ENCODE results near the gene SERAC1.
"Not testable (repeated sequence)": the region's sequence is repeated elsewhere in the genome, so short reads cannot be mapped to it uniquely, and the experiment has no call there.

The SERAC1 gene

GRCh38 chr6:158174024-158174423, 6.0 kb upstream of the SERAC1 start:
- DNase-seq, result no peak

GRCh38 chr6:158172001-158172400, 3.9 kb upstream of the SERAC1 start:
- DNase-seq, result no peak

- no peak for DNase-seq
Measured at GRCh38 chr6:158170656-158171081, 2.6 kb upstream of the SERAC1 start.

DNA sequence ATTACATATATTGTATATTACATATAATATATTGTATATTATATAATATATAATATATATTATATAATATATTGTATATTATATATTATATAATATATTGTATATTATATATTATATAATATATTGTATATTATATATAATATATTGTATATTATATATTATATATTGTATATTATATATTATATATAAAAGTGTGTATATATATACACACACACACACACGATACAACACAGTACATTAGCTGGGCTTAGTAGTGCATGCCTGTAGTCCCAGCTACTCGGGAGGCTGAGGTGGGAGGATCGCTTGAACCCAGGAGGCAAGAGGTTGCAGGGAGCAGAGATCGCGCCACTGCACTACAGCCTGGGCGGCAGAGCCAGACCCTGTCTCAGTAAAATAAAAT, 1.6 kb upstream of the SERAC1 start:
- not testable (repeated sequence) for DNase-seq

DNA sequence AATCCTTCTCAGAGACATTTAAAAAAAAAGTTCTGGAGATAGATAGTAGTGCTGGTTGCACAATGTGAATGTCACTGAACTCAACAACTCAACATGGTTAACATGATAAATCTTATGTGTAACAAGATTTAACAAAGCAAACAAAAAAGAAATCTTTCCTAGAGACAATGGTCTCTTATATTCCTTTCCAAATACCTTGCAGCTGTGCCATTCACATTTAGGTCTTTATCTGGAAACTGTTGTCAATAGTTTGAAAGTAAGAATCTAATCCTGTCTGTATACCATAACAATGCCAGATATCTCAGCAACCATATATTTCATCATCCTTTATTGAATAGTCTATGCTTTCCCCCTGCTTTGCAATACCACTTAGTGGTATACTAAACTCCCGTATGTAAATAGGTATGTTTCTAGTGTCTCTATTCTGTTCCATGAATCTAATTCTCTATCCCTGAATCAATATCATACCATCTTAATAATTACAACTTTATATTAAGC, 2.1 kb downstream of the SERAC1 start:
- no peak for DNase-seq

DNA sequence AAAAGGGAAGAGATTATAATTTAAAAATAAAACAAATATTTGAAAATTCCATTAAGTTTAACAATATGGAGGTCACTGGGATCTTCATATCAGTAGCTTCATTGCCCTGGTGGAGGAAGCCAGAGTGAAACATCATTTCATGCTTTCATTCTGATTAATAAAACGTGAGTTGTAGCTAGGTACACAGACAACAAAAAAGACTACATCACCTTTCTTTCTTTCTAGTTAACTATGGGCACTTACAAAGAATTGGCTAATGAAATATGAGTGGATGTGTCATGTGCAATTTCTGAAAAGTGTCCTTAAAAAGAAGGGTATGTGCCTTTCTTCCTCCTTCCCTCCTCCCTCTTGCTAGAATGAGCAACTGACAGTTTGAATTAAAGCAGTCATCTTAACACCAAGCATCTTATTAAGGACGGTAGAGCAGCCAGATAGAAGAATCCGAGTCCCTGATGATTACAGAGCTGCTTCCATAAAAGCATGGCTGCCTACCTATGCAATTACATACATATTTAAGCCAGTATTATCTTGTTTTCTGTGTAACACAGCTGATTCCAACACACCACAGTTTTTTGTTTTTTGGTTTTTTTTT, 3.4 kb downstream of the SERAC1 start:
- DNase-seq, result no peak

GRCh38 chr6:158161566-158162254, 6.4 kb downstream of the SERAC1 start:
- DNase-seq, result no peak

GRCh38 chr6:158160932-158161539, 7.0 kb downstream of the SERAC1 start:
- no peak for DNase-seq

GRCh38 chr6:158158748-158159147, 9.3 kb downstream of the SERAC1 start:
- no peak for DNase-seq

DNA sequence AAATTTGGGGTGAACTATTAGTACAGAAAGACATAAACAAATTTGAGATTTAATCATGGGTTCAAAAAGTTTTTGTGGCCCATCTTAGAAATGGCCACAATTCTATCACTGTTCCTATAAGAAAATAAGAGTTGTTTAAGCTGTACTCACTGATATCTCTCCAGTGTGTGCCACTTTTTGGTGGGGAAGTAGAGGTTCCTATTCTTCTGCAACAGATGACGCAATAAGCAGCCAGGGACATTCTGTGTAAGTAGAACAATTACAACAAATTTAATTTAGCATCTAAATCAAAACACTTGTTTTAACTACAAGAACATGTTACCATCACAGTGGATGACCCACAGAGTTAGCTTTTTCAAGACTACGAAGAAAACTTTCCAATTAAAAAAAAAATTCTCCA, 9.9 kb downstream of the SERAC1 start:
- peak; percentile 25 for DNase-seq

DNA sequence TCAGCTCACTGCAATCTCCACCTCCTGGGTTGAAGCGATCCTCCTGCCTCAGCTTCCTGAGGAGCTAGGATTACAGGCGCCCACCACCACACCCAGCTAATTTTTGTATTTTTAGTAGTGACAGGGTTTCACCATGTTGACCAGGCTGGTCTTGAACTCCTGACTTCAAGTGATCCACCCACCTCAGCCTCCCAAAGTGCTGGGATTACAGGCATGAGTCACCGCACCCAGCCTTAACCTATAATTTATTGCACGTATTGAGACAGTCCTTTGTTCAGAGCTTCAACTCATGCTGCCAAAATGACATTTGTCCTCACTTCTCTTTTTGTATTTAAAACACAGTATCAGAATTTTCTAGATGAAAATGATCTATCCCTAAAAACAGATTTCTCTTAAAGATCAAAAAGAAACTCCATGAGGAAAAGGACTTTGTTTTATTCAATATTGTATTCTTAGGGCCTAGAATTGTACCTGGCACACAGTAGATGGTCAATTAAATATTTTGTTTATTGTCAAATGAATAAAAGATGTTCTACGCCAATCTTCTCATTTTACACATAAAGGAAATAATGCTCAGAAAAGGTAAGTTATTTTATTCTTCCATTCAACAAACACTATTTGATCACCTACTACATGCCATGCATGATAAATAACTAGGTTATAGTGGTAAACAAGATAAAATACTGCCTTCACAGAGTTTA, 10.8 kb downstream of the SERAC1 start:
- DNase-seq, result no peak

GRCh38 chr6:158154816-158155215, 13.2 kb downstream of the SERAC1 start:
- DNase-seq, result no peak

DNA sequence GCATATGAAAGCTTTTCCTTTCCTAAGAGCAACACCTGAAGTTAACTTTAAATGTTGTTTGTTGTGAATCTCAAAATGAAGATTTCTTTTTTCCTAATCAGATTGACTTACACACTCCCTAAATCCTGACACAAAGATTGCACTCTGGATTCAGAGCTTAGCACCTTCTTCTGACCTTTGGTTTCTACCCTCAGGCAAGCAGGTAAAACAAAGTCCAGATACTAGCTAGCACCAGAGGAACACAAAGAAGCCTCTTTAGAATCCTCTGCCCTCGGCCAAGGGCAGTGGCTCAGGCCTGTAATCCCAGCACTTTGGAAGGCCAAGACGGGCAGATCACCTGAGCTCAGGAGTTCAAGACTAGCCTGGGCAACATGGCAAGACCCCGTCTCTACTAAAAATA, 14.5 kb downstream of the SERAC1 start:
- DNase-seq, result no peak

DNA sequence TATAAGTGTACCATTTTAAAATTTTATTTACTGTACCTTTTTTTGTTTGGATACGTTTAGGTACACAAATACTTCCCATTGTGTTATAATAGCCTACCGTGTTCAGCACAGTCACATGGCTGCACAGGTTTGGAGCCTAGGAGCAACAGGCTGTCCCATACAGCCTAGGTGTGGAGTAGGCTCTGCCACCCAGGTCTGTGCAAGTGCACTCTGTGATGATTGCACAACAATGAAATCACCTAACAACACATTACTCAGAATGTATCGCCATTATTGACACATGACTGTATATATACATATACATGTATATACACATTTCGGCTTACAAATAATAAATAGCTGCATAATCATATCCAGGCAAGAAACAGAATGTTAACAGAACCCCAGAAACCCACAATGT, 15.4 kb downstream of the SERAC1 start:
- no peak for DNase-seq

GRCh38 chr6:158152025-158152424, 16.0 kb downstream of the SERAC1 start:
- not testable (repeated sequence) for DNase-seq

- no peak for DNase-seq
Measured at GRCh38 chr6:158150701-158151100, 17.4 kb downstream of the SERAC1 start.

DNA sequence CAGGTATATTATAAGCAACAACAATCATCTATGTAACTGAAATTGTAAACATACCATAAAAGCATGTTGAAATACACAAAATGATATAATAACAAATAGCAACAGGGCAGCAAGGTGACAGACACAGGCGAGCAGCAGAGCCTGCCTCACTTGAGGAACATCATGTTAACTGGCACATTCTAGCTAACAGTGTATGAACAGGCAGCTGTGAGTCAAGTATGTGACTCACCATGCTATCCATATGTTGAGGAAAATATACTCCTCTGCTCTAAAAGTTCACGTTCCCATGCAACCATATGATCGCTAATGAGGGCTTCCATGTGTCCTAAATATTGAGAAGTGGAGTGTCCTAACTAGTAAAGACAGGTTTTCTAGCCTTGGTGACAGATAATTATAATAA, 18.4 kb downstream of the SERAC1 start:
- DNase-seq, result no peak

- DNase-seq, result no peak
Measured at GRCh38 chr6:158143700-158144099, 24.4 kb downstream of the SERAC1 start.

- DNase-seq, result no peak
Measured at GRCh38 chr6:158142789-158143188, 25.3 kb downstream of the SERAC1 start.

DNA sequence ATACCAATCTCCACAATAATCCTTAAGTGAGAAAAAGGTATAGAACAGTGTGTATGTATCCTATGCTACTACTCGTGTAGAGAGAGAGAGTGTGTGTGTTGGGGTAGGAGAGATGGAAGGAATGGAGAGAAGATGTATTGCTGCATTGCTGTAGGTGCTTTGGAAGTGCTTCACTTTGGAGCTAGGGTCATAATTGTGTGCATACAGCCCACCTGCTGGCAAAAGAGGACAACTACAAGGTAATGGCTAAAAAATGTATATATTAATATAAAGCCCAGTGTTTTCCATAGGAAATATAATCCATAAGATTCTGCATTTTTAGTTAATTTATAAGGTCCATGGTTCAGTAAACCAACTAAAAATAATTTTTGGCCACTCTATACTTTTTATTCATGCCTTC, 36.1 kb downstream of the SERAC1 start:
- peak; percentile 15 for DNase-seq

DNA sequence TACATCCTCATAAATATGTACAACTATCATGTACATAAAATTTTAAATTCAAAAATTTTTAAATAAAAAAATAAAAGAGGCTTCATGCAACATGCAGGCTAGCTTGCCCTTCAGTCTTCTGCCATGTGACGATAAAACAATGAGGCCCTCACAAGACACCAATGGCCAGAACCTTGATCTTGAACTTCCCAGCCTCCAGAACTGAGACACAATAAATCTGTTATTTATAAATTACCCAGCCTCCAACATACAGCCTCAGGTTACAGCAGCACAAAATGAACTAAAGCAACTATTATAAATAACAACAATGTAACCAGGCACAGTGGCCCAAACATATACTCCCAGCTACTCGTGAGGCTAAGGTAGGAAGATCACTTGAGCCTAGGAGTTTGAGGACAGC, 42.8 kb downstream of the SERAC1 start:
- no peak for DNase-seq

DNA sequence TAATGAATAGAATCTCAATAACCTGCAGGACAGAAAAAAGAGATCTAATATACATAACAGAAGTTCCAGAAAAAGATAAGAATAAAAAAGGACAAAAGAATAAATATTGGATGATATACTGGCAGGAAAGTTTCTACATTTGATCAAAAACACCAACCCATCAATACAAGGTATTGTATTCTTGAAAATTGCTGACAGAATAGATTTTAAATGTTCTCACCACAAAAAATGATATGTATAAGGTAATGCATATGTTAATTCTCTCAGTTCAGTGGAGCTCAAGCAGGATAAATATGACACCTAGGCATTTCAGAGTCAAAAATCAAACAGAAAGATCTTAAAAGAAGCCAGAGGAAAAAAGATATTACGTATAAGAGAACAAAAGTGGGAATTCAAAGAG, 43.8 kb downstream of the SERAC1 start:
- DNase-seq, result no peak

- DNase-seq, result no peak
Measured at GRCh38 chr6:158122048-158122447, 46.0 kb downstream of the SERAC1 start.

GRCh38 chr6:158121335-158121734, 46.7 kb downstream of the SERAC1 start:
- no peak for DNase-seq

Measured in GF-D8 (cell line).